Caco-2 (cell line): ENCODE measurements around the gene SLX4IP. TPM values are rescaled to one million over a fixed set of nuclear protein-coding genes. Genes with fewer than 3 reads are reported as not detected.
"Not testable (repeated sequence)": the region's sequence is repeated elsewhere in the genome, so short reads cannot be mapped to it uniquely, and the experiment has no call there.

Experiments used
- BruUV-seq: library from RNA; stranded (reverse); fragments of 400-500 nt; replicated peaks from 2 replicates; lab custom pipeline; 2021; lab: Mats Ljungman, UMichigan
- CTCF ChIA-PET: fragments of 300-600 bp; sonication (Branson Sonifier 250); formaldehyde crosslinking; loops from one replicate; lab custom pipeline; 2022; ENCODE audit warnings: antibody characterized with exemption; lab: Charles Lee
- POLR2A ChIA-PET: fragments of 300-600 bp; sonication (Branson Sonifier 250); formaldehyde crosslinking; loops from one replicate; lab custom pipeline; 2022; ENCODE audit warnings: antibody characterized with exemption; lab: Charles Lee
- DNase-seq, 2 experiments: peaks; one replicate each; pipeline versions ENCODE4 v3.0.0 to v3.0.0-alpha.2; 2020 to 2022
- H3K27me3 ChIP-seq: replicated peaks from 2 replicates; pipeline ENCODE4 v1.6.0; 2011; ENCODE audit warnings: low read length; ENCODE audit not compliant: control insufficient read depth, insufficient read depth
- H3K36me3 ChIP-seq: 2 replicates; pipeline ENCODE4 v1.5.1; 2011; ENCODE audit warnings: low read length; ENCODE audit not compliant: control insufficient read depth, insufficient read depth
- H3K4me1 ChIP-seq: fragments of 250-450 bp; sonication (Bioruptor Pico); 2 replicates; pipeline ENCODE4 v1.5.1; 2020; ENCODE audit warnings: mild to moderate bottlenecking
- H3K4me3 ChIP-seq: 2 replicates; pipeline ENCODE4 v1.5.1; 2011; ENCODE audit warnings: low read depth, mild to moderate bottlenecking, control low read depth, low read length
- H3K9me3 ChIP-seq: fragments of 250-450 bp; sonication (Bioruptor Pico); 2 replicates; pipeline ENCODE4 v1.5.1; 2020; ENCODE audit warnings: mild to moderate bottlenecking, moderate library complexity
- H3K27ac Mint-ChIP-seq: one replicate; pipeline ENCODE4 v1.8.0; 2022; ENCODE audit warnings: mixed read lengths; ENCODE audit not compliant: unreplicated experiment
- H3K27me3 Mint-ChIP-seq: one replicate; pipeline ENCODE4 v1.8.0; 2022; ENCODE audit warnings: mixed read lengths; ENCODE audit not compliant: insufficient read depth, unreplicated experiment
- H3K36me3 Mint-ChIP-seq: one replicate; pipeline ENCODE4 v1.8.0; 2022; ENCODE audit warnings: mild to moderate bottlenecking, mixed read lengths; ENCODE audit not compliant: insufficient read depth, unreplicated experiment
- H3K4me1 Mint-ChIP-seq: one replicate; pipeline ENCODE4 v1.8.0; 2022; ENCODE audit warnings: low read depth, mixed read lengths; ENCODE audit not compliant: unreplicated experiment
- H3K4me3 Mint-ChIP-seq: one replicate; pipeline ENCODE4 v1.8.0; 2022; ENCODE audit warnings: mild to moderate bottlenecking, moderate library complexity, mixed read lengths; ENCODE audit not compliant: unreplicated experiment
- H3K9me3 Mint-ChIP-seq: one replicate; pipeline ENCODE4 v1.8.0; 2022; ENCODE audit warnings: mixed read lengths; ENCODE audit not compliant: unreplicated experiment
- CTCF ChIP-seq, 2 experiments: fragments of 200-600 bp in 1 of 2; IDR thresholded peaks; 1 replicate in 1 of 2; 2 replicates in 1 of 2; pipeline versions ENCODE4 v1.5.1 to v1.8.0; 2011 to 2022; ENCODE audit warnings: antibody characterized with exemption in 1 of 2, control low read depth in 1 of 2, inconsistent platforms in 1 of 2, low read depth in 1 of 2, low read length in 1 of 2, mild to moderate bottlenecking in 1 of 2, moderate library complexity in 1 of 2; ENCODE audit not compliant: insufficient read depth in 1 of 2, severe bottlenecking in 1 of 2, unreplicated experiment in 1 of 2
- intact Hi-C: fragments of 100-400 bp; cut with micrococcal nuclease; formaldehyde crosslinking; loops from one replicate; pipeline ENCODE4 v1.10.0; 2022; ENCODE audit not compliant: unreplicated experiment
- total RNA-seq: library from RNA; stranded (reverse); gene quantifications from 2 replicates; pipeline ENCODE4 v1.2.3, GENCODE V29; 2022

The SLX4IP gene
- total RNA-seq, 1 experiment from 2014 or later = 8.5 TPM

GRCh38 chr20:10613911-10614310, 178.8 kb downstream of the SLX4IP start:
- Histone ChIP-seq H3K4me1 (no peaks in the 10 kb centered on the region), H3K9me3 (no peaks in the 10 kb centered on the region), H3K27me3 (no peaks in the 10 kb centered on the region), H3K36me3 (no peaks in the 10 kb centered on the region), H3K4me3 (no peak overlapping the region)
- ChIA-PET POLR2A (no interaction called here), CTCF (no interaction called here)
- intact Hi-C loops = no loop called here
- DNase-seq = no peak
- Mint-ChIP-seq H3K36me3 (peaks cover 6% of the 10 kb centered on the region), H3K4me1 (no peaks in the 10 kb centered on the region), H3K4me3 (no peak overlapping the region), H3K27me3 (no peaks in the 10 kb centered on the region), H3K27ac (no peak overlapping the region), H3K9me3 (peaks cover 9% of the 10 kb centered on the region)
- BruUV-seq = no TSS peak
- no peak for TF ChIP-seq CTCF (IDR thresholded peaks at IDR 0.05; ENCODE audit: insufficient read depth in 1 of 2, low read depth in 1 of 2, low read length in 1 of 2, severe bottlenecking in 1 of 2, unreplicated experiment in 1 of 2)

GRCh38 chr20:10616212-10616611, 181.1 kb downstream of the SLX4IP start:
- Mint-ChIP-seq H3K4me1 (no peaks in the 10 kb centered on the region), H3K27ac (no peak overlapping the region), H3K4me3 (no peak overlapping the region), H3K36me3 (peaks cover 6% of the 10 kb centered on the region), H3K27me3 (no peaks in the 10 kb centered on the region), H3K9me3 (peaks cover 9% of the 10 kb centered on the region)
- intact Hi-C loops = no loop called here
- no peaks in the 10 kb centered on the region for H3K9me3 ChIP-seq
- no TSS peak for BruUV-seq
- H3K4me1 ChIP-seq = no peaks in the 10 kb centered on the region
- DNase-seq = no peak
- no peaks in the 10 kb centered on the region for H3K36me3 ChIP-seq
- TF ChIP-seq CTCF (IDR thresholded peaks at IDR 0.05; ENCODE audit: insufficient read depth in 1 of 2, low read depth in 1 of 2, low read length in 1 of 2, severe bottlenecking in 1 of 2, unreplicated experiment in 1 of 2) = no peak
- H3K4me3 ChIP-seq = no peak overlapping the region
- ChIA-PET CTCF (no interaction called here), POLR2A (no interaction called here)
- H3K27me3 ChIP-seq = no peaks in the 10 kb centered on the region

GRCh38 chr20:10617549-10618133, 182.5 kb downstream of the SLX4IP start:
- H3K36me3 Mint-ChIP-seq, H3K4me1 Mint-ChIP-seq, H3K4me3 Mint-ChIP-seq, DNase-seq, H3K4me1 ChIP-seq, intact Hi-C loops, H3K36me3 ChIP-seq, H3K27me3 ChIP-seq, H3K4me3 ChIP-seq, BruUV-seq, H3K27me3 Mint-ChIP-seq, CTCF ChIA-PET, H3K9me3 Mint-ChIP-seq, H3K27ac Mint-ChIP-seq, H3K9me3 ChIP-seq: not testable (repeated sequence)
- POLR2A ChIA-PET = interaction anchor here (0.7 kb wide), 1 partner anchor 346 kb away, joined by 5 read pairs; no protein-coding TSS in a partner anchor
